ENCODE data around the gene OR11H7. TPM values are rescaled to one million over a fixed set of nuclear protein-coding genes. Genes with fewer than 3 reads are reported as not detected.

The OR11H7 gene
- total and polyA plus RNA-seq, 2 donors (not counting 1 experiment from before 2014, with no cell fraction given) = not detected

DNA sequence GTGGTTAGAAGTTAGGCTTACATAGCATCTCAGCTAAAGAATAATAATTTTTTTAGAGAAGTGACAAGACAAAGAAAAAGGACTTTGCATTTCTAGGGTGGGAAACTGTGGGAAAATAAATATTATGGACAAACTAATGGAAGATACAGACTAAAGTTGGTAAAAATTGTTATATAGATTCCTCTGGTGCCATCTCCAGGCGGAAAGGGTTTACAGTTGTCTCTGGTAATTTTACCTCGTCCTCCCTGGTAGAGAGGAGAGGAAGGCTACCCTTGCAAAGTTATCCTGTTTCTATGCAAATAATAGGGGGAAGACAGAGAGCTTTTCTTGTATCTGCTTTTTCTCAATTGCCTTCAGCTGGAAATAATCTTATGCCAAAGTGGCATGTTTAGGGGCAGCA is 32.9 kb upstream of the OR11H7 start:
- Histone ChIP-seq H3K79me2 (ENCODE audit: control insufficient read depth, insufficient read depth, low read length) (no peaks in the 10 kb centered on the region), H3K27me3 (ENCODE audit: control insufficient read depth, insufficient read depth, low read length) (no peaks in the 10 kb centered on the region), H3K4me3 (replicated peaks in 1 of 4; ENCODE audit: control extremely low read depth in 1 of 4, insufficient read depth in 1 of 4, low read depth in 3 of 4, low read length in 4 of 4) (no peak overlapping the region), H4K20me1 (ENCODE audit: control insufficient read depth, extremely low read depth, insufficient read depth, low read length) (no peaks in the 10 kb centered on the region), H3K9ac (ENCODE audit: insufficient read depth, low read length) (no peak overlapping the region), H3K9me3 (ENCODE audit: control insufficient read depth, insufficient read depth, low read depth, low read length) (no peaks in the 10 kb centered on the region), H3K27ac (ENCODE audit: insufficient read depth, low read length) (no peak overlapping the region), H3K4me1 (ENCODE audit: control insufficient read depth, extremely low read depth, insufficient read depth, low read length) (no peaks in the 10 kb centered on the region), H3K36me3 (ENCODE audit: control insufficient read depth, insufficient read depth, low read length) (no peaks in the 10 kb centered on the region), H3K4me2 (ENCODE audit: extremely low read depth, insufficient read depth, low read length) (no peak overlapping the region), H2AFZ (ENCODE audit: low read length) (no peak overlapping the region)
- TF ChIP-seq, protein P1, sequence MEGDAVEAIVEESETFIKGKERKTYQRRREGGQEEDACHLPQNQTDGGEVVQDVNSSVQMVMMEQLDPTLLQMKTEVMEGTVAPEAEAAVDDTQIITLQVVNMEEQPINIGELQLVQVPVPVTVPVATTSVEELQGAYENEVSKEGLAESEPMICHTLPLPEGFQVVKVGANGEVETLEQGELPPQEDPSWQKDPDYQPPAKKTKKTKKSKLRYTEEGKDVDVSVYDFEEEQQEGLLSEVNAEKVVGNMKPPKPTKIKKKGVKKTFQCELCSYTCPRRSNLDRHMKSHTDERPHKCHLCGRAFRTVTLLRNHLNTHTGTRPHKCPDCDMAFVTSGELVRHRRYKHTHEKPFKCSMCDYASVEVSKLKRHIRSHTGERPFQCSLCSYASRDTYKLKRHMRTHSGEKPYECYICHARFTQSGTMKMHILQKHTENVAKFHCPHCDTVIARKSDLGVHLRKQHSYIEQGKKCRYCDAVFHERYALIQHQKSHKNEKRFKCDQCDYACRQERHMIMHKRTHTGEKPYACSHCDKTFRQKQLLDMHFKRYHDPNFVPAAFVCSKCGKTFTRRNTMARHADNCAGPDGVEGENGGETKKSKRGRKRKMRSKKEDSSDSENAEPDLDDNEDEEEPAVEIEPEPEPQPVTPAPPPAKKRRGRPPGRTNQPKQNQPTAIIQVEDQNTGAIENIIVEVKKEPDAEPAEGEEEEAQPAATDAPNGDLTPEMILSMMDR (conservative IDR thresholded peaks at IDR 0.05 in 1 of 2, IDR thresholded peaks at IDR 0.05 in 1 of 2; ENCODE audit: low read depth in 1 of 2, low read length in 2 of 2) = no peak
- no peak for TF ChIP-seq EZH2 (IDR thresholded peaks at IDR 0.05; ENCODE audit: low read length, missing control alignments)
- DNase-seq (ENCODE audit: low read depth in 2 of 2) = no peak

DNA sequence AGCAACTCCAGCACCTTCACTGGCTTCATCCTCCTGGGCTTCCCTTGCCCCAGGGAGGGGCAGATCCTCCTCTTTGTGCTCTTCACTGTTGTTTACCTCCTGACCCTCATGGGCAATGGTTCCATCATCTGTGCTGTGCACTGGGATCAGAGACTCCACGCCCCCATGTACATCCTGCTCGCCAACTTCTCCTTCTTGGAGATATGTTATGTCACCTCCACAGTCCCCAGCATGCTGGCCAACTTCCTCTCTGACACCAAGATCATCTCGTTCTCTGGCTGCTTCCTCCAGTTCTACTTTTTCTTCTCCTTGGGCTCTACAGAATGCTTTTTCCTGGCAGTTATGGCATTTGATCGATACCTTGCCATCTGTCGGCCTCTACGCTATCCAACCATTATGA is 31.3 kb upstream of the OR11H7 start:
- Histone ChIP-seq H3K27me3 (ENCODE audit: control insufficient read depth, insufficient read depth, low read length) (no peaks in the 10 kb centered on the region), H2AFZ (ENCODE audit: low read length) (no peak overlapping the region), H3K9ac (ENCODE audit: insufficient read depth, low read length) (no peak overlapping the region), H3K36me3 (ENCODE audit: control insufficient read depth, insufficient read depth, low read length) (no peaks in the 10 kb centered on the region), H4K20me1 (ENCODE audit: control insufficient read depth, extremely low read depth, insufficient read depth, low read length) (no peaks in the 10 kb centered on the region), H3K4me3 (replicated peaks in 1 of 4; ENCODE audit: control extremely low read depth in 1 of 4, insufficient read depth in 1 of 4, low read depth in 3 of 4, low read length in 4 of 4) (no peak overlapping the region), H3K4me2 (ENCODE audit: extremely low read depth, insufficient read depth, low read length) (no peak overlapping the region), H3K27ac (ENCODE audit: insufficient read depth, low read length) (no peak overlapping the region), H3K4me1 (ENCODE audit: control insufficient read depth, extremely low read depth, insufficient read depth, low read length) (no peaks in the 10 kb centered on the region), H3K79me2 (ENCODE audit: control insufficient read depth, insufficient read depth, low read length) (no peaks in the 10 kb centered on the region), H3K9me3 (ENCODE audit: control insufficient read depth, insufficient read depth, low read depth, low read length) (no peaks in the 10 kb centered on the region)
- TF ChIP-seq EZH2 (IDR thresholded peaks at IDR 0.05; ENCODE audit: low read length, missing control alignments) = no peak
- TF ChIP-seq, protein P1 (conservative IDR thresholded peaks at IDR 0.05 in 1 of 2, IDR thresholded peaks at IDR 0.05 in 1 of 2; ENCODE audit: low read depth in 1 of 2, low read length in 2 of 2) = no peak
- DNase-seq (ENCODE audit: low read depth in 2 of 2) = no peak

DNA sequence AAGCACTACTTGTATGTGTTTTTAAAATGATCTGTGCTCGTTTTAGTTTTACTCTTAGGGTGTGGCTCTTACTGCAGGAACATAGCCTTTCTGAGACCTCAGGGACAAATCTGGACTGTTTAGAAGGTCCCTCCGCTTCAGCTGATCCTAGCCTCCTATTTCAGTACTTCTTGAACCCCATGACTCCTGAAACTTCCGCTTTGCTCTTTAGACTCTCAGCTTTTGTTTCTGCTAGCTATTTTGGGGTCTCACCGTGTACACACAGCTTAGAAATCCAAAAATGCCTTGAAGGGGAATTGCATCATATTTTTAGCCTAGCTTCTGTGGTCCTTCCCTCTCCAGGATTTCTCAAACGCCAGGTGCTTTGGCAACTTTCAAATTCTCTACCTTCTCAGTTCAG is 29.8 kb upstream of the OR11H7 start:
- Histone ChIP-seq H3K79me2 (ENCODE audit: control insufficient read depth, insufficient read depth, low read length) (no peaks in the 10 kb centered on the region), H3K9ac (ENCODE audit: insufficient read depth, low read length) (no peak overlapping the region), H3K27me3 (ENCODE audit: control insufficient read depth, insufficient read depth, low read length) (no peaks in the 10 kb centered on the region), H3K9me3 (ENCODE audit: control insufficient read depth, insufficient read depth, low read depth, low read length) (no peaks in the 10 kb centered on the region), H4K20me1 (ENCODE audit: control insufficient read depth, extremely low read depth, insufficient read depth, low read length) (no peaks in the 10 kb centered on the region), H2AFZ (ENCODE audit: low read length) (no peak overlapping the region), H3K4me2 (ENCODE audit: extremely low read depth, insufficient read depth, low read length) (no peak overlapping the region), H3K4me3 (replicated peaks in 1 of 4; ENCODE audit: control extremely low read depth in 1 of 4, insufficient read depth in 1 of 4, low read depth in 3 of 4, low read length in 4 of 4) (no peak overlapping the region), H3K36me3 (ENCODE audit: control insufficient read depth, insufficient read depth, low read length) (no peaks in the 10 kb centered on the region), H3K27ac (ENCODE audit: insufficient read depth, low read length) (no peak overlapping the region), H3K4me1 (ENCODE audit: control insufficient read depth, extremely low read depth, insufficient read depth, low read length) (no peaks in the 10 kb centered on the region)
- DNase-seq (ENCODE audit: low read depth in 2 of 2) = no peak
- TF ChIP-seq, protein P1 (conservative IDR thresholded peaks at IDR 0.05 in 1 of 2, IDR thresholded peaks at IDR 0.05 in 1 of 2; ENCODE audit: low read depth in 1 of 2, low read length in 2 of 2) = no peak
- no peak for TF ChIP-seq EZH2 (IDR thresholded peaks at IDR 0.05; ENCODE audit: low read length, missing control alignments)
